ENCODE measurements around the gene TXNRD3. TPM values are rescaled to one million over a fixed set of nuclear protein-coding genes. Genes with fewer than 3 reads are reported as not detected.

TXNRD3 gene
- total RNA-seq, 4 donors from 2014 or later = 7.8 to 14.7 (median 9.4) TPM

- no peak overlapping the region for H3K27ac ChIP-seq
- DNase-seq = no peak
- WGBS, 2 donors = 36 to 80% methylated on average over 2 of the region's 6 CpGs
- no peak for TF ChIP-seq POLR2A (IDR thresholded peaks at IDR 0.05)
- no peak for TF ChIP-seq CTCF (IDR thresholded peaks at IDR 0.05)
- H3K36me3 ChIP-seq = no peaks in the 10 kb centered on the region
- peaks cover 0 to 12% (median 0%) of the 10 kb centered on the region in 4 donors for H3K27me3 ChIP-seq
- intact Hi-C loops (cut with DNase I) = no loop called here
- no peak overlapping the region for H3K4me3 ChIP-seq
- peaks cover 0 to 4% (median 0%) of the 10 kb centered on the region in 3 donors for H3K4me1 ChIP-seq
- H3K9me3 ChIP-seq = no peaks in the 10 kb centered on the region
Observed at GRCh38 chr3:126570103-126570541, 84.8 kb downstream of the TXNRD3 start.

GRCh38 chr3:126569390-126569975, 85.4 kb downstream of the TXNRD3 start:
- no peak overlapping the region for H3K27ac ChIP-seq
- TF ChIP-seq CTCF (IDR thresholded peaks at IDR 0.05) (no peak), POLR2A (IDR thresholded peaks at IDR 0.05) (no peak)
- intact Hi-C loops (cut with DNase I) = no loop called here
- H3K4me3 ChIP-seq = no peak overlapping the region
- no peaks in the 10 kb centered on the region for H3K36me3 ChIP-seq
- peaks cover 0 to 12% (median 0%) of the 10 kb centered on the region in 4 donors for H3K27me3 ChIP-seq
- WGBS, 2 donors = 83% methylated on average over 1 of the region's 9 CpGs; no CpG with 5 or more reads in 1 of the 2 donors
- DNase-seq = no peak
- H3K4me1 ChIP-seq = peaks cover 0 to 4% (median 0%) of the 10 kb centered on the region in 3 donors
- no peaks in the 10 kb centered on the region for H3K9me3 ChIP-seq

GRCh38 chr3:126568776-126569342, 86.1 kb downstream of the TXNRD3 start:
- TF ChIP-seq POLR2A (IDR thresholded peaks at IDR 0.05) (no peak), CTCF (IDR thresholded peaks at IDR 0.05) (no peak)
- Histone ChIP-seq H3K27ac (no peak overlapping the region), H3K9me3 (no peaks in the 10 kb centered on the region), H3K36me3 (no peaks in the 10 kb centered on the region), H3K4me3 (no peak overlapping the region), H3K4me1 (peaks cover 0 to 3% (median 0%) of the 10 kb centered on the region in 3 donors), H3K27me3 (peaks cover 0 to 16% (median 0%) of the 10 kb centered on the region in 4 donors)
- intact Hi-C loops (cut with DNase I) = no loop called here
- DNase-seq = no peak
- 65% methylated on average over 2 of the region's 3 CpGs; no CpG with 5 or more reads in 1 of the 2 donors for WGBS, 2 donors

- H3K36me3 ChIP-seq = no peaks in the 10 kb centered on the region
- TF ChIP-seq CTCF (IDR thresholded peaks at IDR 0.05) (no peak), POLR2A (IDR thresholded peaks at IDR 0.05) (no peak)
- no peak for DNase-seq
- intact Hi-C loops (cut with DNase I) = no loop called here
- no peak overlapping the region for H3K4me3 ChIP-seq
- no peaks in the 10 kb centered on the region for H3K4me1 ChIP-seq
- H3K27ac ChIP-seq = no peak overlapping the region
- 66 to 73% methylated on average over 5 to 6 of the region's 10 CpGs for WGBS, 2 donors
- peaks cover 0 to 23% (median 0%) of the 10 kb centered on the region in 4 donors for H3K27me3 ChIP-seq
- H3K9me3 ChIP-seq = peaks cover 0 to 5% (median 0%) of the 10 kb centered on the region in 3 donors
Observed at GRCh38 chr3:126567696-126568438, 87.1 kb downstream of the TXNRD3 start.
